Stimulated activated naive CD8-positive, alpha-beta T cell treated with anti-CD3 and anti-CD28 coated beads, Interleukin-15, Interleukin-2, amounts not matched to agents 100 ng/mL and 50 ng/mL, for 24 hours (primary cell): Measurements from ENCODE around the gene ARAP2.

Experiments used
- H3K27ac Mint-ChIP-seq: one replicate; pipeline ENCODE4 v1.8.0; 2021; ENCODE audit warnings: mild to moderate bottlenecking, mixed read lengths
- H3K27me3 Mint-ChIP-seq: one replicate; pipeline ENCODE4 v1.8.0; 2021; ENCODE audit warnings: mixed read lengths
- H3K36me3 Mint-ChIP-seq: one replicate; pipeline ENCODE4 v1.8.0; 2021; ENCODE audit warnings: low read depth, mixed read lengths
- H3K4me1 Mint-ChIP-seq: one replicate; pipeline ENCODE4 v1.8.0; 2021; ENCODE audit warnings: low read depth, mixed read lengths
- H3K4me3 Mint-ChIP-seq: one replicate; pipeline ENCODE4 v1.8.0; 2021; ENCODE audit warnings: mild to moderate bottlenecking, mixed read lengths
- H3K9me3 Mint-ChIP-seq: one replicate; pipeline ENCODE4 v1.8.0; 2021; ENCODE audit warnings: mixed read lengths

The ARAP2 gene

GRCh38 chr4:36163198-36163597 is 81.1 kb downstream of the ARAP2 start:
- H3K36me3 Mint-ChIP-seq: peaks cover 66% of the 10 kb centered on the region
- no peaks in the 10 kb centered on the region for H3K27me3 Mint-ChIP-seq
- no peak overlapping the region for H3K4me3 Mint-ChIP-seq
- H3K27ac Mint-ChIP-seq: no peak overlapping the region
- H3K4me1 Mint-ChIP-seq: peaks cover 7% of the 10 kb centered on the region
- no peaks in the 10 kb centered on the region for H3K9me3 Mint-ChIP-seq

GRCh38 chr4:36159208-36159607 is 85.1 kb downstream of the ARAP2 start:
- Mint-ChIP-seq H3K4me3 (no peak overlapping the region), H3K27me3 (no peaks in the 10 kb centered on the region), H3K36me3 (peaks cover 66% of the 10 kb centered on the region), H3K4me1 (peaks cover 7% of the 10 kb centered on the region), H3K27ac (no peak overlapping the region), H3K9me3 (no peaks in the 10 kb centered on the region)

- Mint-ChIP-seq H3K27ac (no peak overlapping the region), H3K27me3 (no peaks in the 10 kb centered on the region), H3K4me1 (no peaks in the 10 kb centered on the region), H3K36me3 (peaks cover 31% of the 10 kb centered on the region), H3K4me3 (no peak overlapping the region), H3K9me3 (no peaks in the 10 kb centered on the region)
Observed at GRCh38 chr4:36152735-36153134, 91.6 kb downstream of the ARAP2 start.

GRCh38 chr4:36142504-36142903 is 101.8 kb downstream of the ARAP2 start:
- no peaks in the 10 kb centered on the region for H3K27me3 Mint-ChIP-seq
- H3K9me3 Mint-ChIP-seq: no peaks in the 10 kb centered on the region
- peak overlapping the region; percentile 22 for H3K27ac Mint-ChIP-seq
- H3K4me1 Mint-ChIP-seq: peaks cover 9% of the 10 kb centered on the region
- H3K4me3 Mint-ChIP-seq: no peak overlapping the region
- H3K36me3 Mint-ChIP-seq: peaks cover 39% of the 10 kb centered on the region

GRCh38 chr4:36141186-36141585 is 103.1 kb downstream of the ARAP2 start:
- H3K27me3 Mint-ChIP-seq: no peaks in the 10 kb centered on the region
- H3K27ac Mint-ChIP-seq: no peak overlapping the region
- H3K4me3 Mint-ChIP-seq: no peak overlapping the region
- H3K9me3 Mint-ChIP-seq: no peaks in the 10 kb centered on the region
- peaks cover 29% of the 10 kb centered on the region for H3K36me3 Mint-ChIP-seq
- H3K4me1 Mint-ChIP-seq: peaks cover 9% of the 10 kb centered on the region

- Mint-ChIP-seq H3K9me3 (no peaks in the 10 kb centered on the region), H3K4me1 (peaks cover 9% of the 10 kb centered on the region), H3K36me3 (peaks cover 22% of the 10 kb centered on the region), H3K4me3 (no peak overlapping the region), H3K27me3 (no peaks in the 10 kb centered on the region), H3K27ac (no peak overlapping the region)
Observed at GRCh38 chr4:36140421-36140820, 103.9 kb downstream of the ARAP2 start.

GRCh38 chr4:36138220-36138619 is 106.1 kb downstream of the ARAP2 start:
- Mint-ChIP-seq H3K36me3 (peaks cover 14% of the 10 kb centered on the region), H3K4me3 (no peak overlapping the region), H3K27ac (no peak overlapping the region)

GRCh38 chr4:36137336-36137735 is 107.0 kb downstream of the ARAP2 start:
- Mint-ChIP-seq H3K4me3 (no peak overlapping the region), H3K9me3 (no peaks in the 10 kb centered on the region), H3K4me1 (peaks cover 2% of the 10 kb centered on the region), H3K27ac (no peak overlapping the region), H3K36me3 (peaks cover 7% of the 10 kb centered on the region), H3K27me3 (no peaks in the 10 kb centered on the region)

More at GRCh38 chr4:36138220-36138619, 106.1 kb downstream of the ARAP2 start:
- Mint-ChIP-seq H3K27me3 (no peaks in the 10 kb centered on the region), H3K4me1 (peaks cover 9% of the 10 kb centered on the region), H3K9me3 (no peaks in the 10 kb centered on the region)

- Mint-ChIP-seq H3K27ac (no peak overlapping the region), H3K4me1 (no peaks in the 10 kb centered on the region), H3K27me3 (no peaks in the 10 kb centered on the region), H3K4me3 (no peak overlapping the region), H3K36me3 (peaks cover 17% of the 10 kb centered on the region), H3K9me3 (no peaks in the 10 kb centered on the region)
Observed at GRCh38 chr4:36133658-36134057, 110.7 kb downstream of the ARAP2 start.

- no peaks in the 10 kb centered on the region for H3K27me3 Mint-ChIP-seq
- no peak overlapping the region for H3K4me3 Mint-ChIP-seq
- H3K27ac Mint-ChIP-seq: no peak overlapping the region
- no peaks in the 10 kb centered on the region for H3K9me3 Mint-ChIP-seq
- no peaks in the 10 kb centered on the region for H3K4me1 Mint-ChIP-seq
- peaks cover 17% of the 10 kb centered on the region for H3K36me3 Mint-ChIP-seq
Observed at GRCh38 chr4:36133086-36133485, 111.2 kb downstream of the ARAP2 start.

GRCh38 chr4:36130641-36131040 is 113.7 kb downstream of the ARAP2 start:
- Mint-ChIP-seq H3K9me3 (no peaks in the 10 kb centered on the region), H3K27ac (no peak overlapping the region), H3K4me3 (no peak overlapping the region), H3K27me3 (no peaks in the 10 kb centered on the region), H3K36me3 (peaks cover 17% of the 10 kb centered on the region), H3K4me1 (no peaks in the 10 kb centered on the region)

- Mint-ChIP-seq H3K4me3 (no peak overlapping the region), H3K36me3 (peaks cover 29% of the 10 kb centered on the region), H3K4me1 (no peaks in the 10 kb centered on the region), H3K27ac (no peak overlapping the region), H3K9me3 (no peaks in the 10 kb centered on the region), H3K27me3 (no peaks in the 10 kb centered on the region)
Observed at GRCh38 chr4:36128689-36129088, 115.6 kb downstream of the ARAP2 start.

- peaks cover 46% of the 10 kb centered on the region for H3K36me3 Mint-ChIP-seq
- no peaks in the 10 kb centered on the region for H3K4me1 Mint-ChIP-seq
- no peak overlapping the region for H3K27ac Mint-ChIP-seq
- H3K9me3 Mint-ChIP-seq: no peaks in the 10 kb centered on the region
- H3K27me3 Mint-ChIP-seq: no peaks in the 10 kb centered on the region
- H3K4me3 Mint-ChIP-seq: no peak overlapping the region
Observed at GRCh38 chr4:36123906-36124305, 120.4 kb downstream of the ARAP2 start.

GRCh38 chr4:36115312-36115711 is 129.0 kb downstream of the ARAP2 start:
- Mint-ChIP-seq H3K9me3 (no peaks in the 10 kb centered on the region), H3K27me3 (no peaks in the 10 kb centered on the region), H3K4me3 (no peak overlapping the region), H3K4me1 (no peaks in the 10 kb centered on the region), H3K27ac (no peak overlapping the region), H3K36me3 (peaks cover 44% of the 10 kb centered on the region)

- H3K4me1 Mint-ChIP-seq: no peaks in the 10 kb centered on the region
- no peak overlapping the region for H3K27ac Mint-ChIP-seq
- H3K27me3 Mint-ChIP-seq: no peaks in the 10 kb centered on the region
- H3K9me3 Mint-ChIP-seq: no peaks in the 10 kb centered on the region
- no peak overlapping the region for H3K4me3 Mint-ChIP-seq
- H3K36me3 Mint-ChIP-seq: peaks cover 30% of the 10 kb centered on the region
Observed at GRCh38 chr4:36111172-36111571, 133.1 kb downstream of the ARAP2 start.

- no peak overlapping the region for H3K27ac Mint-ChIP-seq
- H3K4me1 Mint-ChIP-seq: no peaks in the 10 kb centered on the region
- H3K36me3 Mint-ChIP-seq: peaks cover 50% of the 10 kb centered on the region
- no peaks in the 10 kb centered on the region for H3K27me3 Mint-ChIP-seq
- no peak overlapping the region for H3K4me3 Mint-ChIP-seq
- peaks cover 7% of the 10 kb centered on the region for H3K9me3 Mint-ChIP-seq
Observed at GRCh38 chr4:36099509-36099908, 144.8 kb downstream of the ARAP2 start.
